HepG2 (cell line): ENCODE measurements around the gene ZFYVE26. TPM values are rescaled to one million over a fixed set of nuclear protein-coding genes. Genes with fewer than 3 reads are reported as not detected.

ENCODE experiments used
- ATAC-seq: fragments of 200-7000 bp; cut with Tn5 transposase; 3 replicates; pipeline ENCODE4 v1.9.1; 2020; ENCODE audit warnings: mild to moderate bottlenecking, moderate library complexity
- BruUV-seq: library from RNA; stranded (reverse); fragments of 400-500 nt; replicated peaks from 2 replicates; lab custom pipeline; 2021; lab: Mats Ljungman, UMichigan
- CTCF ChIA-PET: fragments of 300-600 bp; formaldehyde crosslinking; extraction: SDS; loops from one replicate; lab custom pipeline; 2021; ENCODE audit warnings: low total read pairs, inconsistent platforms, low intra/inter-chr PET ratio; lab: Yijun Ruan, JAX
- POLR2A ChIA-PET: fragments of 350-600 bp; sonication (Branson Sonifier 250); formaldehyde crosslinking; loops from one replicate; lab custom pipeline; 2020; ENCODE audit warnings: antibody characterized with exemption, inconsistent platforms; lab: Yijun Ruan, JAX
- DNase-seq: peaks from one replicate; pipeline ENCODE4 v3.0.0-alpha.2; 2015; ENCODE audit warnings: low spot score
- FAIRE-seq: peaks from 3 replicates; lab custom pipeline; 2011; peaks lifted over from hg19 to GRCh38; lab: Jason Lieb, UNC
- H2AFZ ChIP-seq: one replicate; pipeline ENCODE4 v1.6.1; 2011; ENCODE audit warnings: low read length, inconsistent platforms
- H3K27ac ChIP-seq: fragments of 300-600 bp; 3 replicates; pipeline ENCODE4 v1.8.0; 2011; ENCODE audit warnings: mixed run types, mild to moderate bottlenecking, mixed read lengths, low read length, inconsistent platforms; ENCODE audit not compliant: insufficient read depth; ENCODE audit errors: extremely low read length
- H3K27me3 ChIP-seq, 2 experiments: fragments of 200-600 bp in 1 of 2; 2 replicates in 1 of 2; 3 replicates in 1 of 2; pipeline versions ENCODE4 v1.6.0 to v1.8.0; 2011; ENCODE audit warnings: low read length in 2 of 2, mild to moderate bottlenecking in 2 of 2, moderate library complexity in 2 of 2, inconsistent platforms in 1 of 2; ENCODE audit not compliant: insufficient read depth in 2 of 2, control insufficient read depth in 1 of 2
- H3K36me3 ChIP-seq, 2 experiments: fragments of 200-600 bp in 1 of 2; replicated peaks in 1 of 2; 2 replicates in 1 of 2; 3 replicates in 1 of 2; pipeline versions ENCODE4 v1.5.1 to v1.8.0; 2011; ENCODE audit warnings: low read length in 2 of 2, inconsistent platforms in 1 of 2; ENCODE audit not compliant: insufficient read depth in 2 of 2, control insufficient read depth in 1 of 2
- H3K4me1 ChIP-seq: 2 replicates; pipeline ENCODE4 v1.5.1; 2012; ENCODE audit warnings: low read length, inconsistent platforms; ENCODE audit not compliant: insufficient read depth
- H3K4me2 ChIP-seq: 2 replicates; pipeline ENCODE4 v1.6.0; 2011; ENCODE audit warnings: low read depth, low read length, inconsistent platforms
- H3K4me3 ChIP-seq, 3 experiments: fragments of 200-600 bp in 1 of 3; sonication (generic), shearing (Covaris generic) in 1 of 3; replicated peaks in 1 of 3; 2 replicates each; pipeline ENCODE4 v1.5.1; 2011 to 2016; ENCODE audit warnings: low read length in 3 of 3, inconsistent platforms in 2 of 3, low read depth in 2 of 3, mild to moderate bottlenecking in 2 of 3, control low read depth in 1 of 3, mixed read lengths in 1 of 3; ENCODE audit not compliant: insufficient read depth in 1 of 3
- H3K79me2 ChIP-seq: one replicate; pipeline ENCODE4 v1.6.1; 2011; ENCODE audit warnings: low read length, inconsistent platforms; ENCODE audit not compliant: insufficient read depth
- H3K9ac ChIP-seq: 2 replicates; pipeline ENCODE4 v1.6.0; 2011; ENCODE audit warnings: mild to moderate bottlenecking, low read depth, low read length, inconsistent platforms; ENCODE audit not compliant: insufficient read depth
- H3K9me3 ChIP-seq: 2 replicates; pipeline ENCODE4 v1.5.1; 2012; ENCODE audit warnings: mild to moderate bottlenecking, low read length
- H4K20me1 ChIP-seq: 2 replicates; pipeline ENCODE4 v1.6.0; 2011; ENCODE audit warnings: inconsistent platforms, mild to moderate bottlenecking, low read length, moderate library complexity; ENCODE audit not compliant: insufficient read depth
- FOXJ3 ChIP-seq: sonication (generic); formaldehyde crosslinking; IDR thresholded peaks from 2 replicates; pipeline ENCODE4 v1.4.0; 2020; ENCODE audit warnings: missing genetic modification reagents, mild to moderate bottlenecking, borderline replicate concordance
- HNF4A ChIP-seq: sonication (generic); formaldehyde crosslinking; IDR thresholded peaks from 2 replicates; pipeline ENCODE4 v1.4.0; 2020; ENCODE audit warnings: missing genetic modification reagents
- ZNF20 ChIP-seq: sonication (generic); formaldehyde crosslinking; IDR thresholded peaks from 2 replicates; pipeline ENCODE4 v1.4.0; 2020; ENCODE audit warnings: mild to moderate bottlenecking, moderate library complexity, missing genetic modification reagents
- ZNF30 ChIP-seq: sonication (generic); formaldehyde crosslinking; IDR thresholded peaks from 2 replicates; pipeline ENCODE4 v1.5.0; 2020; ENCODE audit warnings: mild to moderate bottlenecking, missing genetic modification reagents
- WGBS: methylation state at CpG from one replicate; pipeline ENCODE4 v1.1.6; 2017; ENCODE audit warnings: low lambda C conversion rate; 5-methylcytosine and 5-hydroxymethylcytosine counted together
- in situ Hi-C: cut with HindIII; loops from 2 replicates; pipeline ENCODE4 v1.10.0; 2017; ENCODE audit warnings: low pct_unique_long_range_greater_than_20kb; ENCODE audit not compliant: extremely low pct_ligation_motif_present
- intact Hi-C: fragments of 100-400 bp; cut with micrococcal nuclease; formaldehyde crosslinking; loops from one replicate; pipeline ENCODE4 v1.10.0; 2022; ENCODE audit not compliant: unreplicated experiment
- polyA plus RNA-seq, 8 experiments: library from polyadenylated mRNA; depleted of rRNA in 3 of 8; stranded (reverse) in 7 of 8; unstranded in 1 of 8; fragments of >200 nt; fragmentation: Illumina TruSeq in 4 of 8; extraction: Trizol in 4 of 8; gene quantifications; 2 replicates each; pipeline versions ENCODE4 v1.2.1 to v1.2.3, GENCODE V29; 2011 to 2016; ENCODE audit warnings: low read depth in 4 of 8, missing spikeins in 1 of 8, mixed read lengths in 1 of 8; ENCODE audit not compliant: insufficient read depth in 1 of 8
- total RNA-seq, 5 experiments: library from RNA; depleted of rRNA; stranded (reverse); fragments of >200 nt; fragmentation: Illumina TruSeq; extraction: Trizol; gene quantifications; 2 replicates each; pipeline ENCODE4 v1.2.3, GENCODE V29; 2016; ENCODE audit warnings: low read depth in 1 of 5
- TF ChIP-seq, protein P1 (sequence below): IDR thresholded peaks from 2 replicates; pipeline ENCODE4 v1.6.1; 2012; ENCODE audit warnings: low read depth, low read length, improper control_type of control experiment
- TF ChIP-seq, protein P2 (sequence below): sonication (generic); formaldehyde crosslinking; conservative IDR thresholded peaks from 2 replicates; pipeline ENCODE4 v1.4.0; 2020; ENCODE audit warnings: mild to moderate bottlenecking, missing genetic modification reagents, moderate library complexity
- TF ChIP-seq, protein P3 (sequence below): sonication (generic); formaldehyde crosslinking; IDR thresholded peaks from 2 replicates; pipeline ENCODE4 v1.4.0; 2020; ENCODE audit warnings: missing genetic modification reagents
- TF ChIP-seq, protein P4 (sequence below): sonication (generic); formaldehyde crosslinking; IDR thresholded peaks from 2 replicates; pipeline ENCODE4 v1.4.0; 2020; ENCODE audit warnings: mild to moderate bottlenecking, missing genetic modification reagents, borderline replicate concordance
- TF ChIP-seq, protein P5 (sequence below): IDR thresholded peaks from 2 replicates; pipeline ENCODE4 v1.6.1; 2016; ENCODE audit warnings: low read depth, control low read depth

Gene ZFYVE26
- total and polyA plus RNA-seq, 2 of the 13 experiments (the other 11 are each of a cell fraction or from before 2014, with no cell fraction given), result 13.6 to 16.4 TPM

- Histone ChIP-seq H3K36me3 (no peaks in the 10 kb centered on the region), H3K9ac (no peak overlapping the region; the same call in 1 of the 2 replicates), H3K9me3 (peaks cover 1% of the 10 kb centered on the region; the same call in 1 of the 2 replicates), H3K27me3 (no peaks in the 10 kb centered on the region), H3K4me2 (peak overlapping the region; percentile 51), H3K4me3 (no peak overlapping the region), H3K27ac (peak overlapping the region; percentile 53), H3K4me1 (peaks cover 54% of the 10 kb centered on the region), H3K79me2 (no peaks in the 10 kb centered on the region), H4K20me1 (no peaks in the 10 kb centered on the region), H2AFZ (no peak overlapping the region)
- 15% methylated on average over 1 of the region's 1 CpG for WGBS
- DNase-seq (peak; percentile 64), ATAC-seq (peak; percentile 85), FAIRE-seq (peak; percentile 28)
- BruUV-seq, result no TSS peak
- intact Hi-C loops, result no loop called here
- ChIA-PET POLR2A (interaction anchor here (0.9 kb wide), 1 partner anchor 12 kb away, joined by 3 read pairs; no protein-coding TSS in a partner anchor), CTCF (no interaction called here)
- in situ Hi-C loops, result no loop called here
- TF ChIP-seq, protein P1, sequence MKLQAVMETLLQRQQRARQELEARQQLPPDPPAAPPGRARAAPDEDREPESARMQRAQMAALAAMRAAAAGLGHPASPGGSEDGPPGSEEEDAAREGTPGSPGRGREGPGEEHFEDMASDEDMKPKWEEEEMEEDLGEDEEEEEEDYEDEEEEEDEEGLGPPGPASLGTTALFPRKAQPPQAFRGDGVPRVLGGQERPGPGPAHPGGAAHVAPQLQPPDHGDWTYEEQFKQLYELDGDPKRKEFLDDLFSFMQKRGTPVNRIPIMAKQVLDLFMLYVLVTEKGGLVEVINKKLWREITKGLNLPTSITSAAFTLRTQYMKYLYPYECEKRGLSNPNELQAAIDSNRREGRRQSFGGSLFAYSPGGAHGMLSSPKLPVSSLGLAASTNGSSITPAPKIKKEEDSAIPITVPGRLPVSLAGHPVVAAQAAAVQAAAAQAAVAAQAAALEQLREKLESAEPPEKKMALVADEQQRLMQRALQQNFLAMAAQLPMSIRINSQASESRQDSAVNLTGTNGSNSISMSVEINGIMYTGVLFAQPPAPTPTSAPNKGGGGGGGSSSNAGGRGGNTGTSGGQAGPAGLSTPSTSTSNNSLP, result peak; percentile 56; the same call in 1 of the 2 replicates
- TF ChIP-seq, protein P2, sequence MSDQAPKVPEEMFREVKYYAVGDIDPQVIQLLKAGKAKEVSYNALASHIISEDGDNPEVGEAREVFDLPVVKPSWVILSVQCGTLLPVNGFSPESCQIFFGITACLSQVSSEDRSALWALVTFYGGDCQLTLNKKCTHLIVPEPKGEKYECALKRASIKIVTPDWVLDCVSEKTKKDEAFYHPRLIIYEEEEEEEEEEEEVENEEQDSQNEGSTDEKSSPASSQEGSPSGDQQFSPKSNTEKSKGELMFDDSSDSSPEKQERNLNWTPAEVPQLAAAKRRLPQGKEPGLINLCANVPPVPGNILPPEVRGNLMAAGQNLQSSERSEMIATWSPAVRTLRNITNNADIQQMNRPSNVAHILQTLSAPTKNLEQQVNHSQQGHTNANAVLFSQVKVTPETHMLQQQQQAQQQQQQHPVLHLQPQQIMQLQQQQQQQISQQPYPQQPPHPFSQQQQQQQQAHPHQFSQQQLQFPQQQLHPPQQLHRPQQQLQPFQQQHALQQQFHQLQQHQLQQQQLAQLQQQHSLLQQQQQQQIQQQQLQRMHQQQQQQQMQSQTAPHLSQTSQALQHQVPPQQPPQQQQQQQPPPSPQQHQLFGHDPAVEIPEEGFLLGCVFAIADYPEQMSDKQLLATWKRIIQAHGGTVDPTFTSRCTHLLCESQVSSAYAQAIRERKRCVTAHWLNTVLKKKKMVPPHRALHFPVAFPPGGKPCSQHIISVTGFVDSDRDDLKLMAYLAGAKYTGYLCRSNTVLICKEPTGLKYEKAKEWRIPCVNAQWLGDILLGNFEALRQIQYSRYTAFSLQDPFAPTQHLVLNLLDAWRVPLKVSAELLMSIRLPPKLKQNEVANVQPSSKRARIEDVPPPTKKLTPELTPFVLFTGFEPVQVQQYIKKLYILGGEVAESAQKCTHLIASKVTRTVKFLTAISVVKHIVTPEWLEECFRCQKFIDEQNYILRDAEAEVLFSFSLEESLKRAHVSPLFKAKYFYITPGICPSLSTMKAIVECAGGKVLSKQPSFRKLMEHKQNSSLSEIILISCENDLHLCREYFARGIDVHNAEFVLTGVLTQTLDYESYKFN (CRISPR knock-in tag), result peak; percentile 79
- TF ChIP-seq, protein P3, sequence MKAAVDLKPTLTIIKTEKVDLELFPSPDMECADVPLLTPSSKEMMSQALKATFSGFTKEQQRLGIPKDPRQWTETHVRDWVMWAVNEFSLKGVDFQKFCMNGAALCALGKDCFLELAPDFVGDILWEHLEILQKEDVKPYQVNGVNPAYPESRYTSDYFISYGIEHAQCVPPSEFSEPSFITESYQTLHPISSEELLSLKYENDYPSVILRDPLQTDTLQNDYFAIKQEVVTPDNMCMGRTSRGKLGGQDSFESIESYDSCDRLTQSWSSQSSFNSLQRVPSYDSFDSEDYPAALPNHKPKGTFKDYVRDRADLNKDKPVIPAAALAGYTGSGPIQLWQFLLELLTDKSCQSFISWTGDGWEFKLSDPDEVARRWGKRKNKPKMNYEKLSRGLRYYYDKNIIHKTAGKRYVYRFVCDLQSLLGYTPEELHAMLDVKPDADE (CRISPR knock-in tag), result no peak
- TF ChIP-seq FOXJ3 (CRISPR knock-in tag) (0 out of 2 replicates have a peak, but pooled peaks have one; percentile 50), HNF4A (CRISPR knock-in tag) (peak; percentile 21; the same call in 1 of the 2 replicates), ZNF30 (CRISPR knock-in tag) (no peak), ZNF20 (CRISPR knock-in tag) (no peak)
- TF ChIP-seq, protein P4, sequence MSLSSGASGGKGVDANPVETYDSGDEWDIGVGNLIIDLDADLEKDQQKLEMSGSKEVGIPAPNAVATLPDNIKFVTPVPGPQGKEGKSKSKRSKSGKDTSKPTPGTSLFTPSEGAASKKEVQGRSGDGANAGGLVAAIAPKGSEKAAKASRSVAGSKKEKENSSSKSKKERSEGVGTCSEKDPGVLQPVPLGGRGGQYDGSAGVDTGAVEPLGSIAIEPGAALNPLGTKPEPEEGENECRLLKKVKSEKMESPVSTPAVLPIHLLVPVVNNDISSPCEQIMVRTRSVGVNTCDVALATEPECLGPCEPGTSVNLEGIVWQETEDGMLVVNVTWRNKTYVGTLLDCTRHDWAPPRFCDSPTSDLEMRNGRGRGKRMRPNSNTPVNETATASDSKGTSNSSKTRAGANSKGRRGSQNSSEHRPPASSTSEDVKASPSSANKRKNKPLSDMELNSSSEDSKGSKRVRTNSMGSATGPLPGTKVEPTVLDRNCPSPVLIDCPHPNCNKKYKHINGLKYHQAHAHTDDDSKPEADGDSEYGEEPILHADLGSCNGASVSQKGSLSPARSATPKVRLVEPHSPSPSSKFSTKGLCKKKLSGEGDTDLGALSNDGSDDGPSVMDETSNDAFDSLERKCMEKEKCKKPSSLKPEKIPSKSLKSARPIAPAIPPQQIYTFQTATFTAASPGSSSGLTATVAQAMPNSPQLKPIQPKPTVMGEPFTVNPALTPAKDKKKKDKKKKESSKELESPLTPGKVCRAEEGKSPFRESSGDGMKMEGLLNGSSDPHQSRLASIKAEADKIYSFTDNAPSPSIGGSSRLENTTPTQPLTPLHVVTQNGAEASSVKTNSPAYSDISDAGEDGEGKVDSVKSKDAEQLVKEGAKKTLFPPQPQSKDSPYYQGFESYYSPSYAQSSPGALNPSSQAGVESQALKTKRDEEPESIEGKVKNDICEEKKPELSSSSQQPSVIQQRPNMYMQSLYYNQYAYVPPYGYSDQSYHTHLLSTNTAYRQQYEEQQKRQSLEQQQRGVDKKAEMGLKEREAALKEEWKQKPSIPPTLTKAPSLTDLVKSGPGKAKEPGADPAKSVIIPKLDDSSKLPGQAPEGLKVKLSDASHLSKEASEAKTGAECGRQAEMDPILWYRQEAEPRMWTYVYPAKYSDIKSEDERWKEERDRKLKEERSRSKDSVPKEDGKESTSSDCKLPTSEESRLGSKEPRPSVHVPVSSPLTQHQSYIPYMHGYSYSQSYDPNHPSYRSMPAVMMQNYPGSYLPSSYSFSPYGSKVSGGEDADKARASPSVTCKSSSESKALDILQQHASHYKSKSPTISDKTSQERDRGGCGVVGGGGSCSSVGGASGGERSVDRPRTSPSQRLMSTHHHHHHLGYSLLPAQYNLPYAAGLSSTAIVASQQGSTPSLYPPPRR (CRISPR knock-in tag), result peak; percentile 79
- TF ChIP-seq, protein P5, sequence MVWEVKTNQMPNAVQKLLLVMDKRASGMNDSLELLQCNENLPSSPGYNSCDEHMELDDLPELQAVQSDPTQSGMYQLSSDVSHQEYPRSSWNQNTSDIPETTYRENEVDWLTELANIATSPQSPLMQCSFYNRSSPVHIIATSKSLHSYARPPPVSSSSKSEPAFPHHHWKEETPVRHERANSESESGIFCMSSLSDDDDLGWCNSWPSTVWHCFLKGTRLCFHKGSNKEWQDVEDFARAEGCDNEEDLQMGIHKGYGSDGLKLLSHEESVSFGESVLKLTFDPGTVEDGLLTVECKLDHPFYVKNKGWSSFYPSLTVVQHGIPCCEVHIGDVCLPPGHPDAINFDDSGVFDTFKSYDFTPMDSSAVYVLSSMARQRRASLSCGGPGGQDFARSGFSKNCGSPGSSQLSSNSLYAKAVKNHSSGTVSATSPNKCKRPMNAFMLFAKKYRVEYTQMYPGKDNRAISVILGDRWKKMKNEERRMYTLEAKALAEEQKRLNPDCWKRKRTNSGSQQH (CRISPR knock-in tag), result no peak
Observed at GRCh38 chr14:67717048-67717447, 99.3 kb downstream of the ZFYVE26 start.
